BE2C (cell line): ENCODE data around the gene GTF2IRD1.

Experiments
- DNase-seq: peaks from one replicate; pipeline ENCODE4 v3.0.0-alpha.2; 2020
- H3K27me3 ChIP-seq: fragments of 250-450 bp; sonication (Bioruptor Pico); 2 replicates; pipeline ENCODE4 v1.5.1; 2020; ENCODE audit warnings: mild to moderate bottlenecking
- H3K36me3 ChIP-seq: fragments of 250-450 bp; sonication (Bioruptor Pico); 2 replicates; pipeline ENCODE4 v1.5.1; 2020; ENCODE audit warnings: mild to moderate bottlenecking
- H3K4me1 ChIP-seq: fragments of 250-450 bp; sonication (Bioruptor Pico); 2 replicates; pipeline ENCODE4 v1.5.1; 2020
- H3K4me3 ChIP-seq: 2 replicates; pipeline ENCODE4 v1.5.1; 2011; ENCODE audit warnings: low read depth, low read length
- H3K9me3 ChIP-seq: fragments of 250-450 bp; sonication (Bioruptor Pico); 2 replicates; pipeline ENCODE4 v1.5.1; 2020
- TF ChIP-seq, protein P1 (sequence below): IDR thresholded peaks from 2 replicates; pipeline ENCODE4 v1.5.1; 2012; ENCODE audit warnings: mild to moderate bottlenecking, low read depth, low read length

Gene GTF2IRD1

DNA sequence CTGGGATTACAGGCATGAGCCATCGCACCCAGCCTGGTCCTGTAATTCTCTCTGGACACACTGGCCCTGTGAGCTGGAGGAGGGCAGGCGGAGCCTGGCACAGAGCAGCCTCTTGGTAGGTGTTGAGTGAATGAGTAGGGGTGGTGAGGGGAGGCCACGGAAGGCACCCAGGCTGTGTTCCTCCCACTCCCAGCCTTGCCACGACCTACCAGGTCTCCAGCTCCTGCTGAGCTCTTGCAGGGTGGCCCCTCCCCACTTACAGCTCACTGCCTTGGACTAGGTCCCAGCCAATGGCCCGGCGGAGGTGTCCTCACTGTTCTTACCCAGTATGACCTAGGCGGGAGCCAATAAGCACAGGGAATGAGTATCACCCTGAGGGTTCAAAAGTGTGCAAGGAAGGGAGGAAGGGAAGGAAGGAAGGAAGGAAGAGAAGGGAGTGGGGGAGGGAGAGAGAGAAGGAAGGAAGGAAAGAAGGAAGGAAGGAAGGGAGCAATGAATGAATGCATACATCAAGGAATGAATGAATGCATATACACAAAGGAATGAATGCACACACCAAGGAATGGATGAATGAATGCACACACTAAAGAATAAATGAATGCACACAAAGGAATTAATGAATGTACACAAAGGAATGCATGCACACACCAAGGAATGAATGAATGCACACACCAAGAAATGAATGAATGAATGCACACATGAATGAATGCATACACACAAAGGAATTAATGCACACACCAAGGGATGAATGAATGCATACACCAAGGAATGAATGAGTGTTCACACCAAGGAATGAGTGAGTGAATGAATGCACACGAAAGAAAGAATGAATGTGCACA lies 45.5 kb downstream of the GTF2IRD1 start:
- DNase-seq = no peak
- Histone ChIP-seq H3K4me1 (no peaks in the 10 kb centered on the region), H3K27me3 (no peaks in the 10 kb centered on the region), H3K4me3 (no peak overlapping the region), H3K9me3 (no peaks in the 10 kb centered on the region), H3K36me3 (peaks cover 13% of the 10 kb centered on the region)
- TF ChIP-seq, protein P1, sequence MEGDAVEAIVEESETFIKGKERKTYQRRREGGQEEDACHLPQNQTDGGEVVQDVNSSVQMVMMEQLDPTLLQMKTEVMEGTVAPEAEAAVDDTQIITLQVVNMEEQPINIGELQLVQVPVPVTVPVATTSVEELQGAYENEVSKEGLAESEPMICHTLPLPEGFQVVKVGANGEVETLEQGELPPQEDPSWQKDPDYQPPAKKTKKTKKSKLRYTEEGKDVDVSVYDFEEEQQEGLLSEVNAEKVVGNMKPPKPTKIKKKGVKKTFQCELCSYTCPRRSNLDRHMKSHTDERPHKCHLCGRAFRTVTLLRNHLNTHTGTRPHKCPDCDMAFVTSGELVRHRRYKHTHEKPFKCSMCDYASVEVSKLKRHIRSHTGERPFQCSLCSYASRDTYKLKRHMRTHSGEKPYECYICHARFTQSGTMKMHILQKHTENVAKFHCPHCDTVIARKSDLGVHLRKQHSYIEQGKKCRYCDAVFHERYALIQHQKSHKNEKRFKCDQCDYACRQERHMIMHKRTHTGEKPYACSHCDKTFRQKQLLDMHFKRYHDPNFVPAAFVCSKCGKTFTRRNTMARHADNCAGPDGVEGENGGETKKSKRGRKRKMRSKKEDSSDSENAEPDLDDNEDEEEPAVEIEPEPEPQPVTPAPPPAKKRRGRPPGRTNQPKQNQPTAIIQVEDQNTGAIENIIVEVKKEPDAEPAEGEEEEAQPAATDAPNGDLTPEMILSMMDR = no peak

- H3K27me3 ChIP-seq = no peaks in the 10 kb centered on the region
- TF ChIP-seq, protein P1 = no peak
- H3K4me3 ChIP-seq = no peak overlapping the region
- no peaks in the 10 kb centered on the region for H3K9me3 ChIP-seq
- H3K4me1 ChIP-seq = no peaks in the 10 kb centered on the region
- peaks cover 13% of the 10 kb centered on the region for H3K36me3 ChIP-seq
- DNase-seq = no peak
Observed at GRCh38 chr7:74499835-74500388, 46.2 kb downstream of the GTF2IRD1 start.

DNA sequence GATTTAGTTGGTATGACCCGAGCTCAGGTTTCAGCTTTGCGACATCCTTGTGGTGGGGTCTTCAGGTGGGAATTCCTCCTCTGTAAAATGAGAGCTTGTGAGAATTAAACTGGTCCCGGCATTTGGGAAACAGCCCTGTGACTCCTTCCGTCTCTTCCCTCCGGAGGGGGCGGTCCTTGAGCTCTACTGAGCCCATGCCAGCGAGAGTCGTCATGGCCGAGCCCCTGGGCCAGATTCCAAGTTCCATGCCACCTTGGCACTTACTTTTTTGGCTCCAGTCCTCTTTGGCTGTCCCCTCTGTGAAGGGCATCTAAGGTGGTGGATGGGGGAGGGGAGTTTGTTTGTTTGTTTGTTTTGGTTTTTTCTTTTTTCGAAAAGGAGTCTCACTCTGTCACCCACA lies 47.6 kb downstream of the GTF2IRD1 start:
- Histone ChIP-seq H3K9me3 (no peaks in the 10 kb centered on the region), H3K4me3 (no peak overlapping the region), H3K27me3 (no peaks in the 10 kb centered on the region), H3K36me3 (peaks cover 8% of the 10 kb centered on the region), H3K4me1 (peaks cover 5% of the 10 kb centered on the region)
- no peak for DNase-seq
- TF ChIP-seq, protein P1 = no peak

GRCh38 chr7:74502216-74502891 lies 48.6 kb downstream of the GTF2IRD1 start:
- DNase-seq = no peak
- Histone ChIP-seq H3K4me3 (no peak overlapping the region), H3K36me3 (peaks cover 6% of the 10 kb centered on the region), H3K9me3 (no peaks in the 10 kb centered on the region), H3K27me3 (no peaks in the 10 kb centered on the region), H3K4me1 (peaks cover 11% of the 10 kb centered on the region)
- TF ChIP-seq, protein P1 = no peak

DNA sequence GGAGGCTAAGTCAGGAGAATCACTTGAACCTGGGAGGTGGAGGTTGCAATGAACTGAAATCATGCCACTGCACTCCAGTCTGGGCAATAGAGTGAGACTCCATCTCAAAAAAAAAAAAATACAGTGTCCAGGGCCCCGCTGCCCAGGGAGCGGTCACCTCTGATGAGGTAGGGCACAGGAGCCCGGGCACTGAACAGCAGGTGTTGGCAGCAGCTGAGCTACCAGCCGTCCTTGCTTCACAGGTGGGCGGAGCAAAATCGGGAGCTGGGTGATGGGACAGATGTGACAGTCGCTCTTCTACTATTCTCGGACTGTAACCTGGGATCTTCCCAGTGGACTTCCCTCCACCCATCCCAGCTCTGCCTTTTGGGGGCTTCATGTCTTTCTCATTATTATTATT lies 49.4 kb downstream of the GTF2IRD1 start:
- no peaks in the 10 kb centered on the region for H3K9me3 ChIP-seq
- no peaks in the 10 kb centered on the region for H3K27me3 ChIP-seq
- H3K4me1 ChIP-seq = peaks cover 11% of the 10 kb centered on the region
- peaks cover 4% of the 10 kb centered on the region for H3K36me3 ChIP-seq
- no peak for DNase-seq
- H3K4me3 ChIP-seq = no peak overlapping the region
- TF ChIP-seq, protein P1 = no peak
